Measurements from ENCODE around the gene LPIN3. TPM values are rescaled to one million over a fixed set of nuclear protein-coding genes. Genes with fewer than 3 reads are reported as not detected.

The LPIN3 gene
- total and polyA plus RNA-seq, 2 experiments from 2014 or later, result 6.1 to 9.7 TPM

GRCh38 chr20:41360831-41361756, 20.5 kb downstream of the LPIN3 start (continued):
- no peak for TF ChIP-seq CTCF (conservative IDR thresholded peaks at IDR 0.05; ENCODE audit: low read depth in 2 of 2)
- no peak for TF ChIP-seq POLR2AphosphoS5 (IDR thresholded peaks at IDR 0.05; ENCODE audit: low read depth)

DNA sequence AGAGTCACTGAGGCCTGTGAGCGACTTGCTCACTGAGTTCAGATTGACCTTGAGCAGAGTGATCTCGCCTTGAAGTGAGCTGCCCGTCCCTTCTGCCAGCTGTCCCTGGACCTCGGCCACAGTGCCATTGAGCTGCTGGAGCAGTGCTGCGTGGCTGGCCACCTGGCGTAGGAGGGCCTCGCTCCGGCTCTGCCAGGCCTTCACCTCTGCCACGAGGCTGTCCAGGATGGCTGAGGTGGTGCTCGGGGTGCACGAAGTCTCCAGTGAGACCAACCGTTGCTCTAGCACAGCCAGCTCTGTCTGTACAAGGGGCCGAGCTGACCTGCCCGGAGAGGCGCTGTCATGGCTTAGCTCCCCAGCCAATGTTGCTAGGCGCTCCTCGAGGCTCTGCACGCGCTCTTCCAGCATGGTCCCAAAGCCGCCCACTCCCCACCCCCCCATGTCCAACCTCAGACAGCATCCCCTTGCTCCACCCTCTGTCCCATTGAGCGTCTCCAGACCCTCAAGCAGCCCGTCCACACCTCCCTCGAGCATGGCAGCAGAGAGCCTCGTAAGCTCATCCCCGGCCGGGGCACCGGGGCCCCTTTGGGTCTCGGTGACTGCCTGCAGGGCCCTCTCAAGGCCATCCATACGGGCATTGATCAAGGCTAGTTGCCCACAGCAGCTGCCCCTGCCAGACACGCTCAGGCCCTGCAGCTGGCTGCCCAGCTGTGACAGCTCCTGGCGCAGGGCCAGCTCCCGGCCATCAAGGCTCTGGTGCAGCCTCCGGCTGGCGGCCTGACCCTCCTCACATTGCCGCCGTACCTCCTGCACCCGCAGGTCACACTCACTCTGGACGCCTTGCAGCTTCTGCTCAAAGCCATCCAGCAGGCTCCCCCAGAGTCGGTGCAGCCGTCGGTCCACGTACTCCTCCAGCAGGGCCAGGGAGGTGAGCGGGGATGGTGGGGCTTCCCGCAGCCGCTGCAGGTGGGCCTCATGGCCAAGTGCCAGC, 21.4 kb downstream of the LPIN3 start:
- Mint-ChIP-seq H3K27me3 (ENCODE audit: insufficient read depth, low read depth, poor library complexity) (peaks cover 16% of the 10 kb centered on the region), H3K27ac (no peak overlapping the region), H3K36me3 (ENCODE audit: low read depth) (no peaks in the 10 kb centered on the region; the same call in 2 of the 3 replicates), H3K4me1 (peaks cover 5% of the 10 kb centered on the region), H3K4me3 (no peak overlapping the region), H3K9me3 (no peaks in the 10 kb centered on the region)
- Histone ChIP-seq H3K36me3 (ENCODE audit: insufficient read depth) (no peaks in the 10 kb centered on the region), H4K20me1 (replicated peaks; ENCODE audit: insufficient read depth) (no peaks in the 10 kb centered on the region), H3K27me3 (ENCODE audit: insufficient read depth) (peaks cover 25% of the 10 kb centered on the region), H3K9me2 (ENCODE audit: insufficient read depth) (no peaks in the 10 kb centered on the region), H3F3A (replicated peaks; ENCODE audit: low read depth) (no peaks in the 10 kb centered on the region), H3K4me2 (no peak overlapping the region), H3K79me2 (replicated peaks; ENCODE audit: insufficient read depth) (no peaks in the 10 kb centered on the region), H2AFZ (no peak overlapping the region), H3K27ac (ENCODE audit: low read depth) (no peak overlapping the region), H3K4me1 (ENCODE audit: insufficient read depth) (peaks cover under 1% of the 10 kb centered on the region; the same call in 1 of the 2 replicates), H3K4me3 (no peak overlapping the region)
- DNase-seq (ENCODE audit: low spot score) (no peak), ATAC-seq (no peak)
- TF ChIP-seq ETS1 (IDR thresholded peaks at IDR 0.05) (no peak), ZNF462 (CRISPR knock-in tag; IDR thresholded peaks at IDR 0.05) (no peak), EZH2phosphoT487 (IDR thresholded peaks at IDR 0.05; ENCODE audit: unreplicated experiment) (no peak), POLR2AphosphoS5 (IDR thresholded peaks at IDR 0.05; ENCODE audit: low read depth) (no peak), CREB1 (CRISPR knock-in tag; IDR thresholded peaks at IDR 0.05; ENCODE audit: low read depth) (no peak), ZNF331 (CRISPR knock-in tag; IDR thresholded peaks at IDR 0.05; ENCODE audit: low read depth) (no peak), REST (IDR thresholded peaks at IDR 0.05; ENCODE audit: unreplicated experiment) (no peak)
